Stomach (tissue), 9 donors: ENCODE measurements around the gene PHKB. TPM values are rescaled to one million over a fixed set of nuclear protein-coding genes. Genes with fewer than 3 reads are reported as not detected.

Experiments used
- DNase-seq, 2 donors: peaks; one replicate each; pipeline versions ENCODE4 v3.0.0 to v3.0.0-alpha.2; 2013 to 2019
- H3K27ac ChIP-seq, 5 donors: fragments of 200-600 bp in 4 of 5; sonication (generic) in 4 of 5; one replicate each; pipeline ENCODE4 v1.5.1; 2013 to 2019; ENCODE audit warnings: mild to moderate bottlenecking in 1 of 5, moderate library complexity in 1 of 5
- H3K27me3 ChIP-seq, 3 donors: fragments of 200-600 bp; sonication (generic); one replicate each; pipeline ENCODE4 v1.5.1; 2017 to 2019; ENCODE audit warnings: mixed run types in 1 of 3
- H3K36me3 ChIP-seq, 4 donors: fragments of 200-600 bp; sonication (generic); 1 replicate in 3 of 4; 2 replicates in 1 of 4; pipeline ENCODE4 v1.5.1; 2016 to 2019
- H3K4me1 ChIP-seq, 4 donors: fragments of 200-600 bp; sonication (generic); one replicate each; pipeline ENCODE4 v1.5.1; 2016 to 2019
- H3K4me3 ChIP-seq, 4 donors: fragments of 200-600 bp; sonication (generic) in 3 of 4; one replicate each; pipeline ENCODE4 v1.5.1; 2016 to 2019; ENCODE audit warnings: mild to moderate bottlenecking in 1 of 4
- H3K9me3 ChIP-seq, 4 donors: fragments of 200-600 bp; sonication (generic); one replicate each; pipeline ENCODE4 v1.5.1; 2016 to 2019
- CTCF ChIP-seq, 7 experiments: fragments of 450-650 bp in 4 of 7; fragments of 200-600 bp in 3 of 7; sonication (generic) in 3 of 7; IDR thresholded peaks; one replicate each; pipeline ENCODE4 v1.5.1; 2016 to 2019; ENCODE audit warnings: antibody characterized with exemption in 7 of 7, control low read depth in 2 of 7, mild to moderate bottlenecking in 1 of 7
- EP300 ChIP-seq: sonication (generic); formaldehyde crosslinking; IDR thresholded peaks from one replicate; pipeline ENCODE4 v1.6.1; 2017; ENCODE audit warnings: antibody characterized with exemption
- POLR2A ChIP-seq, 4 donors: fragments of 450-650 bp; IDR thresholded peaks; one replicate each; pipeline ENCODE4 v1.6.1; 2016; ENCODE audit warnings: antibody characterized with exemption in 4 of 4, control low read depth in 2 of 4, mild to moderate bottlenecking in 1 of 4, moderate library complexity in 1 of 4
- POLR2AphosphoS5 ChIP-seq, 3 donors: sonication (generic); formaldehyde crosslinking; IDR thresholded peaks; one replicate each; pipeline ENCODE4 v1.6.1; 2016; ENCODE audit warnings: antibody characterized with exemption in 3 of 3
- WGBS, 5 donors: extraction: QIAGEN DNeasy Blood & Tissue Kit in 3 of 5; methylation state at CpG; one replicate each; pipeline versions ENCODE4 v1.1.5 to v1.1.7; 2013 to 2018; 5-methylcytosine and 5-hydroxymethylcytosine counted together
- intact Hi-C: fragments of 100-400 bp; cut with DNase I; formaldehyde crosslinking; loops from one replicate; pipeline ENCODE4 v1.15.1; 2023; ENCODE audit warnings: low total_unique reads
- polyA plus RNA-seq, 3 donors: library from polyadenylated mRNA; stranded (reverse); fragments of 200-250 nt; gene quantifications; one replicate each; pipeline ENCODE4 v1.2.3, GENCODE V29; 2013
- total RNA-seq, 5 donors: library from RNA; depleted of rRNA; stranded (reverse); fragments of >200 nt; gene quantifications; one replicate each; pipeline versions ENCODE4 v1.1.0 to v1.2.3, GENCODE V29; 2014 to 2016
- donor health status: healthy with polysubstance abuse.
- donor health status: Bipolar disorder and iron deficiency.
- donor health status: healthy.

PHKB gene
- total and polyA plus RNA-seq, 8 donors, result 17.5 to 163 (median 51.6) TPM

GRCh38 chr16:47506800-47507199 lies 45.7 kb downstream of the PHKB start:
- peaks cover 28 to 64% (median 59%) of the 10 kb centered on the region in 4 donors for H3K36me3 ChIP-seq
- WGBS, 5 donors, result 63 to 84% (median 81%) methylated on average over 2 of the region's 2 CpGs
- H3K9me3 ChIP-seq, result no peaks in the 10 kb centered on the region
- no peaks in the 10 kb centered on the region for H3K27me3 ChIP-seq
- no peak for DNase-seq
- TF ChIP-seq CTCF (IDR thresholded peaks at IDR 0.05), result no peak
- TF ChIP-seq POLR2AphosphoS5 (IDR thresholded peaks at IDR 0.05), result no peak
- no peak for TF ChIP-seq EP300
- TF ChIP-seq POLR2A (IDR thresholded peaks at IDR 0.05), result no peak
- intact Hi-C loops, result no loop called here
- H3K4me3 ChIP-seq, result no peak overlapping the region
- H3K27ac ChIP-seq, result no peak overlapping the region
- no peaks in the 10 kb centered on the region for H3K4me1 ChIP-seq

GRCh38 chr16:47507701-47508100 lies 46.6 kb downstream of the PHKB start:
- Histone ChIP-seq H3K36me3 (peaks cover 33 to 64% (median 62%) of the 10 kb centered on the region in 4 donors), H3K9me3 (no peaks in the 10 kb centered on the region), H3K27me3 (no peaks in the 10 kb centered on the region), H3K4me3 (no peak overlapping the region), H3K27ac (no peak overlapping the region), H3K4me1 (no peaks in the 10 kb centered on the region)
- no peak for TF ChIP-seq CTCF (IDR thresholded peaks at IDR 0.05)
- TF ChIP-seq POLR2AphosphoS5 (IDR thresholded peaks at IDR 0.05), result no peak
- TF ChIP-seq POLR2A (IDR thresholded peaks at IDR 0.05), result no peak
- TF ChIP-seq EP300, result no peak
- intact Hi-C loops, result no loop called here
- DNase-seq, result no peak
- 51 to 83% (median 72%) methylated on average over 1 of the region's 1 CpG for WGBS, 5 donors

GRCh38 chr16:47511882-47512281 lies 50.8 kb downstream of the PHKB start:
- peaks cover 24 to 71% (median 69%) of the 10 kb centered on the region in 4 donors for H3K36me3 ChIP-seq
- H3K9me3 ChIP-seq, result no peaks in the 10 kb centered on the region
- no peaks in the 10 kb centered on the region for H3K4me1 ChIP-seq
- TF ChIP-seq POLR2AphosphoS5 (IDR thresholded peaks at IDR 0.05) (no peak), CTCF (IDR thresholded peaks at IDR 0.05) (no peak), POLR2A (IDR thresholded peaks at IDR 0.05) (no peak), EP300 (no peak)
- 92 to 99% (median 97%) methylated on average over 4 of the region's 4 CpGs for WGBS, 5 donors
- no peak overlapping the region for H3K4me3 ChIP-seq
- no peak overlapping the region for H3K27ac ChIP-seq
- no peaks in the 10 kb centered on the region for H3K27me3 ChIP-seq
- no peak for DNase-seq
- intact Hi-C loops, result no loop called here

- H3K27ac ChIP-seq, result no peak overlapping the region
These were observed 57.9 kb downstream of the PHKB start for GRCh38 chr16:47519037-47519436.

More at GRCh38 chr16:47519037-47519436, 57.9 kb downstream of the PHKB start:
- TF ChIP-seq CTCF (IDR thresholded peaks at IDR 0.05), result no peak
- TF ChIP-seq EP300, result no peak
- no peak for TF ChIP-seq POLR2AphosphoS5 (IDR thresholded peaks at IDR 0.05)
- no peak for TF ChIP-seq POLR2A (IDR thresholded peaks at IDR 0.05)
- intact Hi-C loops, result no loop called here
- H3K27me3 ChIP-seq, result no peaks in the 10 kb centered on the region
- peaks cover 0 to 20% (median 10%) of the 10 kb centered on the region in 4 donors for H3K4me1 ChIP-seq
- H3K4me3 ChIP-seq, result no peak overlapping the region
- peaks cover 6 to 53% (median 45%) of the 10 kb centered on the region in 4 donors for H3K36me3 ChIP-seq
- H3K9me3 ChIP-seq, result no peaks in the 10 kb centered on the region
- DNase-seq, result no peak
